Hematopoietic multipotent progenitor cell (in vitro differentiated cells): ENCODE measurements around the gene VSTM2L. TPM values are rescaled to one million over a fixed set of nuclear protein-coding genes. Genes with fewer than 3 reads are reported as not detected.

Experiments
- DNase-seq, 3 donors: peaks; one replicate each; pipeline ENCODE4 v3.0.0-alpha.2; 2011 to 2015; ENCODE audit warnings: low read depth in 2 of 3, low spot score in 2 of 3
- total RNA-seq: library from RNA; depleted of rRNA; stranded (reverse); fragments of >200 nt; gene quantifications from one replicate; pipeline ENCODE4 v1.2.3, GENCODE V29; 2012

Gene VSTM2L
- total RNA-seq, 1 donor: not detected

DNA sequence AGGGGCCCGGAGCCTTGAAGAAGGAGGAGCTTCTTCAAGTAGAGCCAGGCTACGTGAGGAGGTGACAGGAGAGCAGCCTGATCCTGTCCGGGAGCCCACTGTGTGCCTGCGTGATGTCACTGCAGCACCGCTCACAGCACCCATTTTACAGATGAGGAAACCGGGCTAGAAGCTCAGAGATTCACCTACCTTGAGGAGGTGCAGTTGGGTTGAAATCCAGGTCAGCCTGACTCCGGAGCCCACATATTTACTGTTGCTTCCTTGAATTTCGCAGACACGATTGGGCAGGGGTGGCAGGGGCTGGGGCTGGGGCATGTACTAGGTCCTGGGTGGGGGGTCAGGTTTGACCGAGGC is 12.5 kb downstream of the VSTM2L start:
- DNase-seq: no peak

DNA sequence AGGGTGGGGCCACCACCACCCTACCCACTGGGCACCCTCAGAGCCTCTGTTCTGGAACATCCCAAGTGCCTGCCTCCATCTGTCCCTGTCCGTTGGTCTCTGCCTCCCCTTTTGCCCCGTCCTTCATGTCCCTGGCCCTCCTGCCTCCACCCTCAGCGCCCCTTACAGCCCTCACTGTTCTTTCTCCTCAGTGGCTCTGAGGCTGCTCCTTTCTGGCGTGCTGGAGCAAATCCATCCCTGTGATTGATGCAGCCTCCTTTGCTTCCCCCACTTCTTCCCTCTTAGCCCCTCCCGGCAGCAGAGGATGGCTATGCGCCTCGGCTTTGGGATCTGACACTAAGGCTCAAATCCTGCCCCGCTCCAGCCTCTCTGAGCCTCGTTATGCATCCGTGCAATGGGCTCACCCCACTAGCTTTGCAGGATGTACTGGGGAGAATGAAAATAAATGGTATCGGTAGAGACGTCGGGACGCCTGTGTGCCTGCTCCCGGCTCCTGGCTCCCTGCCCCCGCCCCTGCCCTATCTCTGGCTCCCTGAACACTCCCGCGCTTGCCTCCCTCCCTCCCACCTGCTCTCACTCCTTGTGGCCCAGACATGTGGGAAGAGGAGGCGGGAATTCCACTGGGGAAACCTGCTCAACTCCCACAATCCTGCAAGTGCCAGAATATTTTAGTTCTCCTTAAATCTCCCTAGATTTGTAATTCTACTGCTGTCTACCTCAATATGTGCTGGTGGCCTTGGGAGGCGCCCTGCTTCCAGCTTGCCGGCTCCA is 13.1 kb downstream of the VSTM2L start:
- DNase-seq: no peak

DNA sequence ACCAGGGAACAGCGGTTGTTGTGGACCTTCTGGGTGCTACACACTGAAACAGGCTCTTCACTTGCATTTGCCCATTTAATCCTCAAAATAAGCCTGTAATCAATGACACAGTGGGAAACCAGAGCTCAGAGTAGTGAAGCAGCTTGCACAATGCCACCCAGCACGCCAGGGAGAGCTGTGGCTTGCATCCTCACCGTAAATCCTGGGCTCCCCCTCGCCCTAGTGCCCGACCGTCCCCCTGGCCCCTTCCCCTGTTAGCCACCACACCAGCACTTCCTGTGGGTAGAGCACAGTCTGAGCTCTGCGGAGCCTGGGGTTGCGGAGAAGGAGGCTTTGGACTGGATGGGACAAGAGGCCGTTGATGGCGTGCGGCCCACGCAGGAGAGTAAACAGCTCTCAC is 14.5 kb downstream of the VSTM2L start:
- peak in 1 of 3 donors; percentile 37 for DNase-seq

DNA sequence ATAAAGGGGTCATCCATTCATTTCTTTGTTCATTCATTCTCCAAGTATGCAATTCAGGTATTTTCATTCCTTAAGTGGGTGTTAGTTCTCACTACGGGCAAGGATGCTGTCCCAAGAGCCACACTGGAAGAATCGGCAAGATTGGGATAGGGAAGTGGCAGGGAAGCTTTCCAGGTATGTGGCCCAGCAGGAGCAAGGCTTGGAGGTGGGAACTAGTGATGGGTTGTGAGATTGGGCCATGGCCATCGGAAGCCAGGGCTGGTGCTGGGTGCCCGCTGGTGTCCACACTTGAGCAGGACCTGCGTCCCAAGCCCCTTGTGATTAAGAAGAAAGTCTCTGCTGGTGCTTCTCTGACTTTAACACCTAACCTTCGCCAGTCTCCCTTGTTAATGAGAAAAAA is 15.1 kb downstream of the VSTM2L start:
- no peak for DNase-seq

DNA sequence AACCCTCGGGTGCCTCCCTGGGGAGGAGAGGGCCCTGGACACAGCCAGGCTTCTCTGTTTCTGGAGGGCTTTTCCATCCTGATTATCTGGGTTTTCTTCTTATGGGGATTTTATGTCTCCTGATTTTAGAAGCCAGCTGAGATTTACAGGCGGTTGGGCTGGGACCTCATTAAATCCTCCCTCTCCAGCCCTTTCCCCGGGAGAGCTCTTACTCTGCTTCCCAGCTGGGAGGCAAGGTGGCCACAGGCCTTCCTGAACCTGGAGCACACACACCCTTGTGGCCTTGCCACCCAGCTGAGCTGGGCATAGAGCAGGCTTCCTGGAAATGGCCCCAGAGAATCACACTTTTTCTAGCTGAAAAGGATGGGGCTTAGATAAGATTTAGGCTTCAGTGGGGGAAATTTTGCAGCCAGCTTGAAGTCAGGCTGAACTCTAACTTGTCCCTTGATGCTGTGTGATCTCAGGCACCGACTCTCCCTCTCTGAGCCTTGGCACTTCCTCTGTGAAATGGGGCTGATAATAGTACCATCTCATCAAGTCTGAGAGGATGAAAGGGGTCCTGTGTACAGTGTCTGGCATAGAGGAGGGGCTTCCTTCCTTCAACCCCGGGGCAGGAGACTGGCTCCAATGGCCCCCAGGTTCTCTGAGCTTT is 16.6 kb downstream of the VSTM2L start:
- no peak for DNase-seq

DNA sequence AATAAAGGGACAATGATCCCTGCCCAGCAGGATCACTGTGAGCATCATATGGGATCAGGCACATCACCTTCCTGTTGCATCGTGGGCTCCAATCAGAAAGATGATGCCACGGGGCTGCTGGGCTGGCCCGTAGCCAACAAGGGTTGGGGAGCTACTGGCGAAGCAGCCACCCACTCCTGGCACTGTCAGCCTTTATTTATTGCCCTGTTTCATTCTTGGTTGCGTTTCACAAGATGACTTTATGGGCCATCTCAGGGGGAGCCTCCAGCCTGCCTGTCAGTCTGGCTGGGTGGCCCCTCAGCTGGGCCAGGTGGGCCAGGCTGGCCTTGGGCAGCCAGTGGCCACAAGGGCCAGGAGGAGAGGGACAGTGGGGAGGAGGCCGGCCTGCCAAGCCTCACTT is 17.3 kb downstream of the VSTM2L start:
- peak in 1 of 3 donors; percentile 45 for DNase-seq

DNA sequence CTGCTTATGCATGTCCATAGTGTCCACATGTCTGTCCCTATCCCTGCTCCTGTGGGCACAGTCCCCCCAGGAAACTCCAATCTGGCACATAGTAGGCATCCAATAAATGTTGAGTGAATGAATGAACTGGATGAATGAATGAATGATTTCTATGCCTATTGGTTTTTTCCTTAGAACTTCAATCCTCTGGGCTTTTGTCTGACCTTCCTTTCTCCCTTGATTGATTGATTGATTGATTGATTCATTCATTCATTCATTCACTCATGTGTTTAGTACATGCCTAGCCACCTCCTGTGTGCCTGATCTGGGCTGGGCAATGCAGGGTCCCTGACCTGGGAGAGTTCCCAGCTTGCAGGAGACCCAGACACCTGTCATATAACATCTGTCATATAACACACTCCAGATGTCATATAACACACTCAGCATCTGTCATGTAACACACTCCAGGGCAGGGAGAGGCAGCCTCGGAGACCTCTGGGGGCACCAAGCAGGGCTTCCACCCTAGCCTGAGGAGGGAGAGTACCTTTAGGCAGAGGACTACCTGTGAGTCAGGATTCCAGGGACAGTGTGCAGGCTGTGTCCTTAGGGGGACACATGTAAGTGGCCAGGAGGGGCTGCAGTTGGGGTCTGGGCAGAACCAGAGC is 17.9 kb downstream of the VSTM2L start:
- no peak for DNase-seq

DNA sequence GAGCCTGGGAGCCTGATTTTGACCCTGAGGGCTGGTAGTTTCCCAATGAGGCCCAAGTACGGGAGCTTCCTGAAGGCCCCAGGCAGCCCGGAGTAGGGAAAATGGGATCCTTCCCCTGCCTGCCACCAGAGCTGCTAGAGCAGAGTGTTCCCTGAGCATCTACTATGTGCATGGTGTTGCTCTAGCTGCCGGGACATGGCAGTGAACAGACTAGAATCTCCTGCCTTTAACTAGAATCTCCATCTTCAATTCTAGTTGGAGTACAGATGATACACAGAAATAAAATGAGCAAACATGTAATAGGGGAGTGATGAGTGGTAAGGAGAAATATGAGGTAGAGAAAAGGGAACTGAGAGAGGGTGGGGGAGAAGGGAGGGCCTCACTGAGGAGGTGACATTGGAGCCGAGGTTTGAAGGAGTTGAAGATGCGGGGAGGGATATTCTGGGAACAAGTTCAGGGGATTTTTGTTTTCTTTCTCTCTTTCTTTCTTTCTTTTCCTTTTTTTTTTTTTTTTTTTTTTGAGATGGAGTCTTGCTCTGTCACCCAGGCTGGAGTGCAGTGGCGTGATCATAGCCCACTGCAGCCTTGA is 18.5 kb downstream of the VSTM2L start:
- DNase-seq: no peak

DNA sequence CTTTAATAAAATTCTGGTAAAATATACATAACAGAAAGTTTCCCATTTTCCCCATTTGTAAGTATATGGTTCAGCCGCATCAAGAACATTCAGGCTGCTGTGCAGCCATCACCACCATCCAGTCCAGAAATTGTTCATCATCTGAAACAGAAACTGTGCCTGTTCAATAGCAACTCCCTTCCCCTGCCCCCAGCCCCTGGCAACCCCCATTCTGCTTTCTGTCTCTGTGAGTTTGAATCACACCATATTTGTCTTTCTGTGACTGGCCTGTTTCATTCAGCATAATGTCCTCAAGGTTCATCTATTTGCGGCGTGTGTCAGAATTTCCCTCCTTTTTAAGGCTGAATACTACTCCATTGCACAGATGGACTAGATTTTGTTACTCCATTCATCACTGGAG is 19.1 kb downstream of the VSTM2L start:
- no peak for DNase-seq

DNA sequence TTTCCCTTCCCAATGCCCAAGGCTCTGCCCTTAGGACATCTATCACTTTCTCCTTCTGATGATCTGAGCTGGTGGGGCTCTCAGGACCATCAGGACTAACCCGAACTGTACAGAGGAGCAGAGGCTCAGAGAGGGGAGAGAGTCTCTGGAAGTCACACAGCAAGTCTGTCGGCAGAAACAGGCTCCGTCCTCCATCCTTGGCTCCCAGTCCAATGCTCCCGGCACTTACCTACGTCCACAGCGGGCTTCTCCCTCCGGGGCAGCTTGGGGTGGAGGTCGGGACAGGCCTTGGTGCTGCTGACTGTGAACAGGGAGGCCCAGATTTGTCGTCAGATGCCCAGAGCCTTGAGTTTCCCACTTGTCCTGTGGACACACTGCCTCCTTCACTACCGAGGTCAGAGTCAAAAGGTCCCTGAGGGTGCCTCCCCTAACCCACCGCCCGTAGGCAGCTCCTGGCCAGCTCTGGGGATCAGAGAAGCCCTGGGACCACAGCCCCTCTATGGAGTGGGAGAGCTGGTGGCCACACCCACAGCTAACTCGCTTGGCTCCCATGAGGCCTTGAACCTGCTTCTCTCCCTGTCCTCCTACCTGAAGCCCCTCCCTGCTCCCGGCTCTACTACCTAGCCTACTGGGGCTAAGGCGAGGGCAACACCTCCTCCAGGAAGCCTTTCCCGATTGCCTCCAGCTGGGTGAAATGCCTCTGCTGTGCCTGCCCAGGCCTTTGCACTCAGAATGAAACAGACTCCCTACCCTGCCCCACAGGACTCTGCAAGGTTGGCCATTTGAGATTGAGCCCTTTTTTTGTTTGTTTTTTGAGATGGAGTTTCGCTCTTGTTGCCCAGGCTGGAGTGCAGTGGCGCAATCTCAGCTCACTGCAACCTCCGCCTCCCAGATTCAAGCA is 22.6 kb downstream of the VSTM2L start:
- DNase-seq: no peak

DNA sequence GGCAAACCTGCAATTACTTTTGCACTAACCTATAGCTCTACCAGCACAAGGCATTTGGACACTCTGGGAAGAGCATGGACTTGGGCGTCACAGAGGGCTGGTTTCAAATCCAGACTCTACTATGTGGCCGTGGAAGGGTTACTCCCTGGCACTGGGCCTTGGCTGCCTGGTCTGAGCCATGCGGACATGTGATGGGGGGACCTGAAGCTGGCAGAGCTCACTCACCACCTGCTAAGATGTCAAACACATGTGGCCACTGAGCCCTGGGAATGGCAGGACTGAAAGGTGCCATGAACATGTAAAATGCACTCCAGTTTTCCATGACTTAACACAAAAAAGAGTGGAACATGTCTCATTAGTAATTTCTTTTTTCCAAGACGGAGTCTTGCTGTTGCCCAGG is 23.7 kb downstream of the VSTM2L start:
- DNase-seq: no peak

DNA sequence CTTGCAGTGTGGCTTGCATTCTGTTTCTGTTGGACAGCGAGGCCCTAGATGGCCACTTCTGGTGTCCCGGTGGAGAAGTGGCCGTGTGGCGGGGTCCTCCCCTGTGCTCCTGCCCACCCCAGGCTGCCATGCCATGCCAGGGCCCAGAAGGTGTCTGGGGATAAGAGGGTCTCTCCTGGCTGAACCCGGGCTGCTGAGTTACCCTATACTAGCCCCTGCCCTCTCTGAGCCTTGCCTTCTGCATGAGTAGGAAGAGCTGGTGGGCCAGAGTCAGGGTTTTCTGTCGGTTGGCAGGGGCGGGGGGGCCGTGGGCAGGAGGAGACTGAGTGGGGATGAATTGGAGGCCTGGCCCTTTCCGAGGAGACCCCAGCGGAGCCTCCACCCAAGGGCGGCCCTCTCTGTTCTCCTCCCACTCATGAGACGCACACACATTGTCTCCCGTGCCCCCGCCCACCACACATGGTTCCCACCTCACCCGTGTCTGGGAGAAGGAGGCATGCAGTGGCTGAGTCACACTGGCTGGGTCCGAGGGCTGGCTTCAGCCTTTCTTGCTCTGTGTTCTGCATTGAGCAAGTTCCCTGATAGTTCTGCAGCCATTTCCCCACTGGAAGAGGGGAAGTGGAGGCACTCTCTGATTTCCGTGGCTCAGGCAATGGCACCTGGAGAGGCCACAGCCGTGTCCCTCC is 24.6 kb downstream of the VSTM2L start:
- no peak for DNase-seq

DNA sequence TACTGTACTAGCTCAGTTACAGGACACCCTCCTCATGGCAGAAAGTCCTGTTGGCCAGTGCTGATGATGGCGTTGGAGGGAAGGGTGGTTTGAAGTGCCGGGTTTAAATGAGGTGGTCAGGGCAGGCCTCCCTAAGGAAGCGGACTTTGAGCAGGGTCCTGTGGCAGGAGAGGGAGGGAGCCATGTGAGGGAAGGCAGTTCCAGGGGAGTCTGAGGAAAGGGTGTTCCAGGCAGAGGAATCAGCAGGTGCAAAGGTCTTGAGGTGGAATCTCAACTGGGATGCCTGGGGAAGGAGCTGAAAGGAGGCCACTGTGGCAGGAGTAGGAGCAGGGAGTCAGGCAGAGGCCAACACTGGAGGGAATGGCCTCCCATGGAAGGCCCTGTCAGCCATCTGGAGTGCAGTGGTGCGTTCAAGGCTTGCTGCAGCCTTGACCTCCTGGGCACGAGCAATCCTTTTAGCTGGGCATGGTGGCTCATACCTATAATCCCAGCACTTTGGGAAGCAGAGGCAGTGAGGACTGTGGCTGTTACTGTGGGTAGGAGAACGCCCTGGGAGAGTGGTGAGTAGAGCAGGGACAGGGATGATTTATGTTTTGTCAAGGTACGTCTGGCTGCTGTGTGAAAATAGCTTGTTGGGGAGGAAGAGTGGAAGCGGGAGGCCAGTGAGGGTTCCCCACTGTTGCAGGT is 26.2 kb downstream of the VSTM2L start:
- no peak for DNase-seq

DNA sequence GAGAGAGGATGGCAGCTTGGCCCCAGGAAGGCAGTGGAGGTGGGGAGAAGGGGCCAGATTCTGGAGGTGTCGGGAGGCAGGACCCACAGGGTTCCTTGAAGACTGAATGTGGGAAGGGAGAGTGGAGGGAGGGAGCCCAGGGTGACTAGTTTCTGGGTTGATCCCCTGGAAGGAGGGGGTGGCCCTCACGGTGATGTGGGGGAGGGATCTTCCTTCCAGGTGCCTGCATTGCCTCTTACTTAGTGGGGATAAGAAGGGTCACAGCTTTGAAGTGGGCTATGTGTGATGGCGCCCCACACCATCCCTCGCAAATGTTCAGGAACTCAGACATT is 26.7 kb downstream of the VSTM2L start:
- DNase-seq: no peak

DNA sequence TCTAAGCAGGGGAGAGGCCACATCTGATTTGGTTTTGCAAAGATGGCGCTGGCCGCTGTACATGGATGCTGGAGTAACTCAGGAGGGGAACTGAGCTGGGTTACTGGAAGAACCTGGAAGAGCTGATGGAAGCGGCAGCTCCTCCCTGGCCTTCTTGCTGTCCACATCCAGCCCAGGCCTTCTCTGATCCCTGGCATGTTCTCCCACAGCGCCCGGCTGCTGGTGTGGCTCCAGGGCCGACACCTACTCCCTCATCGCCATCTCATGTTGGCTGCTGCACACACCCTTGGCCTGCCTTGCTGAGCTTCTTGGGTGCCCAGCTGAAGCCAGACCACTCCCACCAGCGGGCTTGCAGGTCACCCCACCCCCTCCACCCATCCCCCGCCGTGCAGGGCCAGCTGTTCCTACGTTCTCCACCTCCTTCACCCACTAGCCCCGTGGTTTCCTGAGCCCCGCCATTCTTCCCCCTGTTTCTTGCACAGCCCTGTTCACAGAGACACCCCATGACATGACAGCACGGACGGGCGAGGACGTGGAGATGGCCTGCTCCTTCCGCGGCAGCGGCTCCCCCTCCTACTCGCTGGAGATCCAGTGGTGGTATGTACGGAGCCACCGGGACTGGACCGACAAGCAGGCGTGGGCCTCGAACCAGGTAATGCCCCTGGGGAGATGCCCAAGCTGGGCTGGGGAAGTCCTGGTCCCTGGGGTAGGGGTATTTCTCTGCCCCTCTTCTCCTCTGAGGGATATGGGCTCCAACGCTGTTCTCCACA is 28.4 kb downstream of the VSTM2L start:
- DNase-seq: no peak

DNA sequence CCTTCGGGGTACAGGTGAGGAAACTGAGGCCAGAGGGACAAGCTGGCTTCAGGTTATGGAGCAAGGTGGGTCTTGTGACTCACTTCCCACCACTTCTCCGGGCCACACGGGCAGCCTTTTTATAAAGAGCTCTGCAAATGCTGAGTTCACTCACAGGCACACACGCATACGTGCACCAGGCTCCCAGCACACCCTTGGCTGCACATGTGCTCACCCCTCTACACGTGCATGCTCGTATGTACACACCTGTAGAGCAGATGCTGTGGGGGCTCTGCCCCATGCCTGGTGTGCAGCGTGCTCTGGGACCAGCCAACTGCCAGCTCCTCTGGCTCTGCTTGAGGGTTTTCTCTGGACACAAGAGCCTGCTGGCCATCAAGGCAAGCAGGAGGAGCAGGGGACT is 29.1 kb downstream of the VSTM2L start:
- DNase-seq: no peak

DNA sequence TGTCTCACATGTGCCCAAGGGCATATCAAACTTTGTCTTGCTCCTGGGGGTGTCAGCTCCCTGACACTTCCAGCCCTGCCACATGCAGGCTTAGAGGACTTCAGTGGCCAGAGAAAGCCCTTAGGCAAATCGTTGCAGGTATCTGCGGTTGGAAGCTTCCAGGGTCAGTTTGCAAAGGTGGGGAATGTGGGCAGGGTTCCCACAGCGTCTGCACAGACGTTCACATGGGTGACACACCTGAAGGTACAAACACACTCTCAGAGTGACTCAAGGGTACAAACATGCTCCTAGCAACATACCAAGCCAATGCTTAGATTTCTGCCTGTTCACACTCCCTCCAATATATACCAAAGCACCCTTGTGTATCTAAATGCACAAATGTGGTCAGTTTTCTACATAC is 30.0 kb downstream of the VSTM2L start:
- no peak for DNase-seq

DNA sequence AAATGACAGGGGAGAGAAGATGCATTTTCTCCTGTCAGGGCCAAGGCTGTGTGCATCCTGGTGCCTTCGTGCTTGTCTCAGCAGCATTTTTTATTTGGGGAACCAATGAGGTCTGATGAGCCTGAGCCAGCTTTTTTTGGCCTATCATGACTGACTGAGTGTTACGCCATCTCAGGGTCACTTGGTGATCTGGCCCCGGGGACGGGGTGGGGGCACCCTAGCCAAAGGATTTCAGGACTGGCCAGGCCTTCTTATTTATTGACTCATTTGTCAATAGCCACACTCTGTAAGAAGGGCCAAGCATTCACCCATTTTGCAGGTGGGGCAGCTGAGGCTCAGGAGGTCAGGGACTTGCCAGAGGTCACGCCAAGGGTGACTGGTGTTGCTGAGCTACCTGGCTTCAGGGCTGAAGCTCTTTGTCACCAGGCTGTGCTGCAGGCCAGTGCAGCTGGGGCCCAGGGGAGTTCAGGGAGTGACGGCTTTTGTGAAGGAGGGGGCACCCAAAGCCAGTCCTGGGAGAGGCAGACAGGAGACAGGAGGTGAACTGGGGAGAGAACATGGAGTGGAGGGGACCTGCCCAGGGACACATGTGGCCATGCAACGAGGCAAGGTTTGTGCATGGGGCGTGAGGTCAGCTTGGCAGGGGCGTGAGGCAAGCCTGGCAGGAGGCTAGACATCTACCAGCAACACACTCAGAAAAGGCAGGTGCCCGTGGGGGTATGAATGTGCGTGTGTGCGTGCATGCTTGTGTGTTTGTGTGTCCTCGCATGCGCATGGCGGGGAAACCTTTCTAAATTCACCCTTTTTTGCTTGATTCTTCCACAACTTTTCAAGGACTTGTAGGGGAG is 31.1 kb downstream of the VSTM2L start:
- no peak for DNase-seq
